Body of pancreas (tissue), 4 donors: Measurements from ENCODE around the gene GGA1. TPM values are rescaled to one million over a fixed set of nuclear protein-coding genes. Genes with fewer than 3 reads are reported as not detected.

Experiments used
- ATAC-seq: fragments of 150-250 bp; one replicate; pipeline ENCODE4 v1.9.1; 2016
- DNase-seq, 4 donors: peaks; one replicate each; pipeline ENCODE4 v3.0.0-alpha.2; 2019
- H3K27ac ChIP-seq, 4 donors: fragments of 200-600 bp; sonication (generic); 1 replicate in 3 of 4; 2 replicates in 1 of 4; pipeline versions ENCODE4 v1.5.1 to v1.6.1; 2016 to 2019; ENCODE audit warnings: mild to moderate bottlenecking in 1 of 4, mixed read lengths in 1 of 4, moderate library complexity in 1 of 4
- H3K27me3 ChIP-seq, 2 donors: fragments of 200-600 bp; sonication (generic); one replicate each; pipeline ENCODE4 v1.6.0; 2016; ENCODE audit warnings: mild to moderate bottlenecking in 1 of 2
- H3K36me3 ChIP-seq, 2 donors: fragments of 200-600 bp; sonication (generic); replicated peaks in 1 of 2; 2 replicates each; pipeline ENCODE4 v1.5.1; 2016; ENCODE audit warnings: low read depth in 2 of 2; ENCODE audit not compliant: insufficient read depth in 1 of 2
- H3K4me1 ChIP-seq: fragments of 200-600 bp; sonication (generic); one replicate; pipeline ENCODE4 v1.6.0; 2016
- H3K4me3 ChIP-seq, 2 donors: fragments of 200-600 bp; sonication (generic); 1 replicate in 1 of 2; 2 replicates in 1 of 2; pipeline ENCODE4 v1.5.1; 2016 to 2019
- H3K9me3 ChIP-seq, 3 donors: fragments of 200-600 bp; sonication (generic); 1 replicate in 2 of 3; 2 replicates in 1 of 3; pipeline ENCODE4 v1.5.1; 2016
- CTCF ChIP-seq, 7 experiments: fragments of 450-650 bp in 4 of 7; fragments of 200-600 bp in 3 of 7; sonication (generic) in 3 of 7; IDR thresholded peaks; one replicate each; pipeline ENCODE4 v1.5.1; 2016 to 2019; ENCODE audit warnings: antibody characterized with exemption in 7 of 7
- POLR2A ChIP-seq, 3 donors: fragments of 450-650 bp; IDR thresholded peaks; one replicate each; pipeline ENCODE4 v1.6.1; 2016; ENCODE audit warnings: antibody characterized with exemption in 3 of 3, mild to moderate bottlenecking in 2 of 3
- WGBS, 2 donors: methylation state at CpG; one replicate each; pipeline ENCODE4 v1.1.5; 2017; 5-methylcytosine and 5-hydroxymethylcytosine counted together
- intact Hi-C: fragments of 100-400 bp; cut with DNase I; formaldehyde crosslinking; loops from one replicate; pipeline ENCODE4 v1.15.1; 2023
- total RNA-seq, 2 donors: library from RNA; depleted of rRNA; stranded (reverse); fragments of >200 nt; gene quantifications; one replicate each; pipeline ENCODE4 v1.1.0, GENCODE V29; 2016

GGA1 gene
- total RNA-seq, 2 donors from 2014 or later, result 38.4 to 42.5 TPM

GRCh38 chr22:37604074-37604473 lies 4.6 kb upstream of the GGA1 start:
- ATAC-seq, result no peak
- Histone ChIP-seq H3K36me3 (no peaks in the 10 kb centered on the region), H3K27me3 (no peaks in the 10 kb centered on the region), H3K27ac (no peak overlapping the region), H3K4me3 (no peak overlapping the region), H3K4me1 (peaks cover 44% of the 10 kb centered on the region), H3K9me3 (no peaks in the 10 kb centered on the region)
- no peak for DNase-seq
- TF ChIP-seq CTCF (IDR thresholded peaks at IDR 0.05) (no peak), POLR2A (IDR thresholded peaks at IDR 0.05) (no peak)
- 92 to 96% methylated on average over 6 of the region's 6 CpGs for WGBS, 2 donors
- intact Hi-C loops, result no loop called here

- Histone ChIP-seq H3K36me3 (no peaks in the 10 kb centered on the region), H3K4me1 (peaks cover 47% of the 10 kb centered on the region), H3K4me3 (no peak overlapping the region), H3K9me3 (no peaks in the 10 kb centered on the region), H3K27me3 (no peaks in the 10 kb centered on the region), H3K27ac (no peak overlapping the region)
- intact Hi-C loops, result no loop called here
- whole genome bisulfite sequencing, 2 donors, result 67 to 79% methylated on average over 5 of the region's 5 CpGs
- TF ChIP-seq CTCF (IDR thresholded peaks at IDR 0.05) (no peak), POLR2A (IDR thresholded peaks at IDR 0.05) (no peak)
- DNase-seq, result no peak
- ATAC-seq, result no peak
These were observed 3.8 kb upstream of the GGA1 start for GRCh38 chr22:37604875-37605274.

- intact Hi-C loops, result no loop called here
- Histone ChIP-seq H3K9me3 (no peaks in the 10 kb centered on the region), H3K4me1 (peaks cover 45% of the 10 kb centered on the region), H3K27ac (peak overlapping the region; percentile 92 to 97 (median 94)), H3K36me3 (no peaks in the 10 kb centered on the region), H3K27me3 (no peaks in the 10 kb centered on the region), H3K4me3 (no peak overlapping the region)
- TF ChIP-seq CTCF (IDR thresholded peaks at IDR 0.05), result peak; percentile 94 to 99 (median 97)
- peak in 2 of 3 donors; percentile 69 to 75 for TF ChIP-seq POLR2A (IDR thresholded peaks at IDR 0.05)
- WGBS, 2 donors, result 0 to 2% methylated on average over 44 of the region's 44 CpGs
- ATAC-seq (peak; percentile 68), DNase-seq (peak; percentile 94 to 96 (median 95))
These were observed 1.4 kb upstream of the GGA1 start for GRCh38 chr22:37607010-37607934.

GRCh38 chr22:37607935-37608476 lies 628 bp upstream of the GGA1 start:
- no peaks in the 10 kb centered on the region for H3K9me3 ChIP-seq
- no peaks in the 10 kb centered on the region for H3K36me3 ChIP-seq
- H3K4me3 ChIP-seq, result peak overlapping the region in 1 of 2 donors; percentile 84
- peaks cover 41% of the 10 kb centered on the region for H3K4me1 ChIP-seq
- 2% methylated on average over 17 of the region's 17 CpGs for WGBS, 2 donors
- no peaks in the 10 kb centered on the region for H3K27me3 ChIP-seq
- TF ChIP-seq CTCF (IDR thresholded peaks at IDR 0.05), result no peak
- no peak for TF ChIP-seq POLR2A (IDR thresholded peaks at IDR 0.05)
- intact Hi-C loops, result no loop called here
- DNase-seq (no peak), ATAC-seq (peak; percentile 0)
- H3K27ac ChIP-seq, result peak overlapping the region; percentile 92 to 97 (median 94)
